Right lobe of liver (tissue), 4 donors: Measurements from ENCODE around the gene PDZRN4.

Experiments
- POLR2A ChIP-seq: fragments of 450-650 bp; IDR thresholded peaks from one replicate; pipeline ENCODE4 v1.6.1; 2017; ENCODE audit warnings: antibody characterized with exemption, mild to moderate bottlenecking
- TF ChIP-seq, protein P1 (sequence below), 4 donors: fragments of 200-600 bp in 3 of 4; fragments of 450-650 bp in 1 of 4; IDR thresholded peaks; one replicate each; pipeline versions ENCODE4 v1.5.1 to v1.8.0; 2016 to 2022; ENCODE audit warnings: antibody characterized with exemption in 4 of 4, mild to moderate bottlenecking in 2 of 4
- donor health status: DM: no; HTN: no; CAD: no.
- donor health status: DM: no; HTN: no; CAD: no.
- donor health status: DM: no; HTN: yes; CAD: no.

DNA sequence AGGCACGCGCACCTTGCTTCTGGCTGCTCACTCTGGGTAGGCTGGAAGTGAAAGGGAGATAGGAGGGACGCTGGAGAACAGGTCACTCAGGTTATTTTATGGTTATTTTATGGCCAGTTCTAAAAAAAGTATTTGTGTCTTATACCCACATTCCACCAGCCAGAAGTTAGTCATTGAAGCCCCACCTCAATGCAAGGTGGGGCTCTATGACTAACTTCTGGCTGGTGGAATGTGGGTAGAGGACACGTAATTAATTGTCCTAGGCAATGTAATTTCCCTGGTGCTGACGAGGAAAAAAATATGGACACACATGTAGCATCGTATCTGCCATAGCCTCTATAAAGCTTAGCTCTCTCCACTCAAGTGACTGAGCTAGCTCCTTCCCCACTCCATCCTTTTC, 104.9 kb downstream of the PDZRN4 start:
- TF ChIP-seq POLR2A, result no peak
- TF ChIP-seq, protein P1, sequence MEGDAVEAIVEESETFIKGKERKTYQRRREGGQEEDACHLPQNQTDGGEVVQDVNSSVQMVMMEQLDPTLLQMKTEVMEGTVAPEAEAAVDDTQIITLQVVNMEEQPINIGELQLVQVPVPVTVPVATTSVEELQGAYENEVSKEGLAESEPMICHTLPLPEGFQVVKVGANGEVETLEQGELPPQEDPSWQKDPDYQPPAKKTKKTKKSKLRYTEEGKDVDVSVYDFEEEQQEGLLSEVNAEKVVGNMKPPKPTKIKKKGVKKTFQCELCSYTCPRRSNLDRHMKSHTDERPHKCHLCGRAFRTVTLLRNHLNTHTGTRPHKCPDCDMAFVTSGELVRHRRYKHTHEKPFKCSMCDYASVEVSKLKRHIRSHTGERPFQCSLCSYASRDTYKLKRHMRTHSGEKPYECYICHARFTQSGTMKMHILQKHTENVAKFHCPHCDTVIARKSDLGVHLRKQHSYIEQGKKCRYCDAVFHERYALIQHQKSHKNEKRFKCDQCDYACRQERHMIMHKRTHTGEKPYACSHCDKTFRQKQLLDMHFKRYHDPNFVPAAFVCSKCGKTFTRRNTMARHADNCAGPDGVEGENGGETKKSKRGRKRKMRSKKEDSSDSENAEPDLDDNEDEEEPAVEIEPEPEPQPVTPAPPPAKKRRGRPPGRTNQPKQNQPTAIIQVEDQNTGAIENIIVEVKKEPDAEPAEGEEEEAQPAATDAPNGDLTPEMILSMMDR (IDR thresholded peaks at IDR 0.05), result no peak
